Measurements from ENCODE around the gene EDDM13. TPM values are rescaled to one million over a fixed set of nuclear protein-coding genes. Genes with fewer than 3 reads are reported as not detected.

EDDM13 gene
- total RNA-seq, 1 experiment from 2014 or later = not detected

DNA sequence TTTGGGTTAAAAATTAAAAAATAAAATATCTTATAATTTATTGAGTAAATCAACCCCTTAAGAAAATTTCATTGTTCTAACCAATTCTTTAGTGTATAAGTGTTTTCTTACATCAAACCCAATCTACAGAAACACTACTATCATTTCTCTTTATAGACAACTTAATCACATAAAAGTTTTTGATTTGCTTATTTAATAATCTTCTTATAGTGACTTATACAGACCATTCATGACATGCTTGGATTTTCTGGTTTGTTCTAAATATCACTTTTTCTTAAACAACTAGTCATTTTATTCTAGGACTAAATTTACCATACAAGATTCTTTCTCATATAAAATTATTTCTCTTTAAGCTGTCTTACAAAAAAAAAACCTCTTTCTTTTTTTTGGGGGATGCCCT lies 69.4 kb downstream of the EDDM13 start:
- BruUV-seq (replicated peaks) = no TSS peak
- Histone ChIP-seq H3K27ac (ENCODE audit: low read length) (no peak overlapping the region), H3K9ac (ENCODE audit: low read length) (no peak overlapping the region), H3K4me1 (ENCODE audit: insufficient read depth, low read length) (no peaks in the 10 kb centered on the region), H3K9me2 (replicated peaks; ENCODE audit: low read length) (no peaks in the 10 kb centered on the region), H3F3A (ENCODE audit: low read length, unreplicated experiment) (no peaks in the 10 kb centered on the region), H2AFZ (ENCODE audit: low read length) (no peak overlapping the region), H3K36me3 (ENCODE audit: low read depth, low read length) (no peaks in the 10 kb centered on the region), H3K9me3 (ENCODE audit: low read length) (peaks cover 58% of the 10 kb centered on the region), H3K4me3 (ENCODE audit: low read length) (no peak overlapping the region), H4K20me1 (ENCODE audit: low read length) (no peaks in the 10 kb centered on the region), H3K4me2 (ENCODE audit: low read length) (no peak overlapping the region), H3K79me2 (ENCODE audit: low read length) (no peaks in the 10 kb centered on the region), H3K27me3 (ENCODE audit: low read length) (no peaks in the 10 kb centered on the region)
- intact Hi-C loops (cut with micrococcal nuclease) = no loop called here
- TF ChIP-seq, protein P1, sequence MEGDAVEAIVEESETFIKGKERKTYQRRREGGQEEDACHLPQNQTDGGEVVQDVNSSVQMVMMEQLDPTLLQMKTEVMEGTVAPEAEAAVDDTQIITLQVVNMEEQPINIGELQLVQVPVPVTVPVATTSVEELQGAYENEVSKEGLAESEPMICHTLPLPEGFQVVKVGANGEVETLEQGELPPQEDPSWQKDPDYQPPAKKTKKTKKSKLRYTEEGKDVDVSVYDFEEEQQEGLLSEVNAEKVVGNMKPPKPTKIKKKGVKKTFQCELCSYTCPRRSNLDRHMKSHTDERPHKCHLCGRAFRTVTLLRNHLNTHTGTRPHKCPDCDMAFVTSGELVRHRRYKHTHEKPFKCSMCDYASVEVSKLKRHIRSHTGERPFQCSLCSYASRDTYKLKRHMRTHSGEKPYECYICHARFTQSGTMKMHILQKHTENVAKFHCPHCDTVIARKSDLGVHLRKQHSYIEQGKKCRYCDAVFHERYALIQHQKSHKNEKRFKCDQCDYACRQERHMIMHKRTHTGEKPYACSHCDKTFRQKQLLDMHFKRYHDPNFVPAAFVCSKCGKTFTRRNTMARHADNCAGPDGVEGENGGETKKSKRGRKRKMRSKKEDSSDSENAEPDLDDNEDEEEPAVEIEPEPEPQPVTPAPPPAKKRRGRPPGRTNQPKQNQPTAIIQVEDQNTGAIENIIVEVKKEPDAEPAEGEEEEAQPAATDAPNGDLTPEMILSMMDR (conservative IDR thresholded peaks at IDR 0.05; ENCODE audit: low read depth, low read length) = no peak
- no peak for TF ChIP-seq EZH2 (IDR thresholded peaks at IDR 0.05; ENCODE audit: low read length, unreplicated experiment)
- no peak for ATAC-seq
- ChIA-PET CTCF (no interaction called here), POLR2A (ENCODE audit: unreplicated experiment) (no interaction called here)
- DNase-seq = peak; percentile 10

DNA sequence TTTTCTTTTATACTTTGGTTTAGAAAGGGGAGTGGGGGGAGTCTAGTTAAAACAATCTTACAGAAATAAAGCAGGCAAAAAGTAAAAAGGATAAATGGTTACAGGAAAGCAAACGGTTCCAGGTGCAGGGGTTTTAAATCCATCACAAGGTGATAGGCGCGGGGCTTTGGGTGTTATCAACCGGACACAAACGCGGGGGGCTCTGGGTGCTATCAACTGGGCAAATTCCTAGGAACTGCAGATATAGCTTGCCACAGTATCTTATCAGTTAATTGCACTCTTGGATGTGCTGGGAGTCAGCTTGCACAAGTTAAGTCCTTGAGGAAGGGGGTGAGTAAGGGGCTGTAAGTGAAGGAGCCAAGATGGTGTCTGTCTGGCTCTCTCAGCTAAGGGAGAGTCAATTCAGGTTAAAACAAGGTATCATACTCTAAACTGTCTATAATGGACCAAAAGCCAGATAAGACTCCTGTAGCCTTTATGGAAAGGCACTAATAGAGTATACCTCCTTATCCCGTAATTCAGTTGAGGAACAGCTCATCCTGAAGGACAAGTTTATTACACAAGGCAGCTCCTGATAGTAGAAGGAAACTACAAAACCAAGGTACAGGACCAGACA lies 74.7 kb downstream of the EDDM13 start:
- POLR2A ChIA-PET (ENCODE audit: unreplicated experiment) = no interaction called here
- H3K36me3 ChIP-seq (ENCODE audit: low read depth, low read length) = no peaks in the 10 kb centered on the region

DNA sequence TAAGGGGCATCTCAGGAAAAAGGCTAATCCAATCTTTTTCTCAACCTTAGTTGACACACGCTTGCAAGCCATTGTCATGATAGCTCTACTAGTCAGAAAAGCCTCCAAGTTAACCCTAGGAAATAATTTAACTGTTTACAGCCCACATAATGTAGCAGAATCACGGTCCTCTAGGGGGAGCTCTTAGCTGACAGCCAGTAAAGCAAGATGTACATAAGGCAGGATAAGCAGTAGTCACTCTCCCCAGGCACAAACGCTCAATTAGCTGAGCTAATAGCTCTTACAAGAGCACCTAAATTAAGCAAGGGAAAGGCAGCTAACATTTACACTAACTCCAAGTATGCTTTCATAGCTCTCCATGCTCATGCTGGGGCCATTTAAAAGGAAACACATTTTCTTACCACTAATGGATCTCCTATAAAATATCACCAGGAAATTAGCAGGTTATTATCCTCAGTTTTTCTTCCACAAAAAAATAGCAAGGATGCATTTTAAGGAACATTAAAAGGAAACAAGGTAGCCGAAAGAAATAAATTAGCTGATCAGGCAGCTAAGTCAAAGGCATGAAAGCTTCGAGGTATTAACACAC lies 75.8 kb downstream of the EDDM13 start:
- Histone ChIP-seq H3K36me3 (ENCODE audit: low read depth, low read length) (no peaks in the 10 kb centered on the region), H4K20me1 (ENCODE audit: low read length) (no peaks in the 10 kb centered on the region), H3K4me2 (ENCODE audit: low read length) (no peak overlapping the region), H3K27ac (ENCODE audit: low read length) (no peak overlapping the region), H3K4me1 (ENCODE audit: insufficient read depth, low read length) (no peaks in the 10 kb centered on the region), H3K27me3 (ENCODE audit: low read length) (0 out of 2 replicates have a peak, but pooled peaks cover 5% of the 10 kb centered on the region), H3K79me2 (ENCODE audit: low read length) (no peaks in the 10 kb centered on the region), H3F3A (ENCODE audit: low read length, unreplicated experiment) (no peaks in the 10 kb centered on the region), H2AFZ (ENCODE audit: low read length) (no peak overlapping the region), H3K9ac (ENCODE audit: low read length) (no peak overlapping the region), H3K9me3 (ENCODE audit: low read length) (peaks cover 29% of the 10 kb centered on the region), H3K9me2 (replicated peaks; ENCODE audit: low read length) (no peaks in the 10 kb centered on the region), H3K4me3 (ENCODE audit: low read length) (no peak overlapping the region)
- intact Hi-C loops (cut with micrococcal nuclease) = no loop called here
- CTCF ChIA-PET = interaction anchor here (0.7 kb wide), 1 partner anchor 95 kb away, joined by 4 read pairs; no protein-coding TSS in a partner anchor
- DNase-seq (peak; percentile 17), ATAC-seq (no peak)
- BruUV-seq (replicated peaks) = no TSS peak
- TF ChIP-seq EZH2 (IDR thresholded peaks at IDR 0.05; ENCODE audit: low read length, unreplicated experiment) (no peak), EZH2phosphoT487 (IDR thresholded peaks at IDR 0.05; ENCODE audit: borderline replicate concordance, low read length) (no peak)
- TF ChIP-seq, protein P1 (conservative IDR thresholded peaks at IDR 0.05; ENCODE audit: low read depth, low read length) = peak; percentile 60
- POLR2A ChIA-PET (ENCODE audit: unreplicated experiment) = no interaction called here

More for the DNA sequence above, 74.7 kb downstream of the EDDM13 start:
- intact Hi-C loops (cut with micrococcal nuclease) = no loop called here
- peaks cover 37% of the 10 kb centered on the region for H3K9me3 ChIP-seq (ENCODE audit: low read length)
- H3K4me2 ChIP-seq (ENCODE audit: low read length) = no peak overlapping the region
- H3F3A ChIP-seq (ENCODE audit: low read length, unreplicated experiment) = no peaks in the 10 kb centered on the region
- BruUV-seq (replicated peaks) = no TSS peak
- H3K9me2 ChIP-seq (replicated peaks; ENCODE audit: low read length) = no peaks in the 10 kb centered on the region
- H3K4me1 ChIP-seq (ENCODE audit: insufficient read depth, low read length) = no peaks in the 10 kb centered on the region
- no peak for ATAC-seq
- CTCF ChIA-PET = interaction anchor here (0.7 kb wide), 1 partner anchor 94 kb away, joined by 4 read pairs; no protein-coding TSS in a partner anchor
- H4K20me1 ChIP-seq (ENCODE audit: low read length) = no peaks in the 10 kb centered on the region
- no peak overlapping the region for H3K4me3 ChIP-seq (ENCODE audit: low read length)
- 0 out of 2 replicates have a peak, but pooled peaks cover 5% of the 10 kb centered on the region for H3K27me3 ChIP-seq (ENCODE audit: low read length)
- no peak overlapping the region for H3K9ac ChIP-seq (ENCODE audit: low read length)
- no peak overlapping the region for H2AFZ ChIP-seq (ENCODE audit: low read length)
- no peak overlapping the region for H3K27ac ChIP-seq (ENCODE audit: low read length)
- TF ChIP-seq EZH2 (IDR thresholded peaks at IDR 0.05; ENCODE audit: low read length, unreplicated experiment) (no peak), EZH2phosphoT487 (IDR thresholded peaks at IDR 0.05; ENCODE audit: borderline replicate concordance, low read length) (no peak)
- TF ChIP-seq, protein P1 (conservative IDR thresholded peaks at IDR 0.05; ENCODE audit: low read depth, low read length) = no peak
- H3K79me2 ChIP-seq (ENCODE audit: low read length) = no peaks in the 10 kb centered on the region
- DNase-seq = no peak
